Activated naive CD4-positive, alpha-beta T cell treated with anti-CD3 and anti-CD28 coated beads for 36 hours (primary cell): ENCODE results near the gene MIOX. TPM values are rescaled to one million over a fixed set of nuclear protein-coding genes. Genes with fewer than 3 reads are reported as not detected.

Source experiments
- CTCF ChIA-PET: fragments of 350-600 bp; sonication (Branson Sonifier 250); formaldehyde crosslinking; loops from one replicate; lab custom pipeline; 2021; ENCODE audit warnings: antibody characterized with exemption; lab: Charles Lee
- DNase-seq: peaks from one replicate; pipeline ENCODE4 v3.0.0-alpha.2; 2020
- H3K27ac Mint-ChIP-seq: one replicate; pipeline ENCODE4 v1.8.0; 2021; ENCODE audit warnings: mild to moderate bottlenecking, mixed read lengths
- H3K27me3 Mint-ChIP-seq: one replicate; pipeline ENCODE4 v1.8.0; 2021; ENCODE audit warnings: low read depth, mixed read lengths
- H3K36me3 Mint-ChIP-seq: one replicate; pipeline ENCODE4 v1.8.0; 2021; ENCODE audit warnings: low read depth, mixed read lengths
- H3K4me1 Mint-ChIP-seq: one replicate; pipeline ENCODE4 v1.8.0; 2021; ENCODE audit warnings: low read depth, mixed read lengths
- H3K4me3 Mint-ChIP-seq: one replicate; pipeline ENCODE4 v1.8.0; 2021; ENCODE audit warnings: mild to moderate bottlenecking, moderate library complexity, mixed read lengths
- H3K9me3 Mint-ChIP-seq: one replicate; pipeline ENCODE4 v1.8.0; 2021; ENCODE audit warnings: mixed read lengths
- intact Hi-C: fragments of 100-400 bp; cut with micrococcal nuclease; formaldehyde crosslinking; loops from one replicate; pipeline ENCODE4 v1.15.1; 2023
- total RNA-seq, 2 experiments: library from RNA; stranded (reverse); gene quantifications; one replicate each; pipeline ENCODE4 v1.2.3, GENCODE V29; 2021

Gene MIOX
- total RNA-seq, 2 experiments from 2014 or later, result 0.31 TPM; not detected in 1

DNA sequence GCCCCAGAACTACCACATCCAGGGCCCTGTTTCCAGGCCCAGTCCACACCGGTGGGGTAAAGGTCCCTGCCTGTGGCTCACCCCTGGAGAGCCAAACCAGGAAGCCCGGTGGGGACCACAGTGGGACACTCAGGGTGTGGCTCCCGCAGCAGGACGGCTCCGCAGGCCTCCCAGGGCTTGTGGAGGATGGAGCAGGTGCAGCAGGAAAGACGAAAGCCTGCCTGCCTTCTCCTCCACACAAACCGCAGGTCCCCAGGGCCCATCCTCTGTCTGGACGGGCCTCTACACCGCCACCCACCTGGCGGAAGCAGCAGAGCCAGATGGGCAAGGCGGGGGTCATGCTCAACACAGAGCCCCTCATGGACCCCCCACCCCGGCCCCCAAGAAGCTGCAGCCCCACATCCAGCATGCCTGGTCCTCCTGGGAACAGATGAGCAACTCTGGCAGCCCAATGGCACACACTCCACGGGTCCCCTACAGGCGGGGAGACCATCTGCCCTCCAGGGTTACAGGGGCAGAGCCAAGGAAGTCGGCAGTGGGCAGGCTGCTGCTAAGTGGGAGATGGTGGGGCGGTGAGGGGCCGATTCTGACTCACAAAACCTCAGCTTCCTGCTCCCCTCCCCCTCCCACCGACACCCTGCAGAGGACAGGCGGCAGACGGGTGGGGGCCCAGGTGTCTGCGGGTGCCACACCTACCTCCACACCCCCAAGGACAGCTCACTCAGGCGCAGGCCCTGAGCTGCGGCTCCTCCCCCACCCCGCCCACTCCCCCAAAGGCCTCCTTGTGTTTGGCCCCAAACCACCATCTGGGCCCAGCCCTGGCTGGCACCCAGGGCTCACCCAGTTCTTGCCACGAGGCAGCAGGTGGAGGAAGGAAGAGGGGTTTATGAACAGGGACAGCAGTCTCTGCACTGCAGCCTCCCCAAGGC, 17.0 kb upstream of the MIOX start:
- intact Hi-C loops, result loop anchor here (1.0 to 10.0 kb wide), 4 partner anchors 38 to 507 kb away; partner anchors contain the start of genes LMF2, PIM3 and TUBGCP6
- Mint-ChIP-seq H3K27me3 (no peaks in the 10 kb centered on the region), H3K27ac (peak overlapping the region; percentile 89), H3K36me3 (peaks cover 4% of the 10 kb centered on the region), H3K4me3 (peak overlapping the region; percentile 56), H3K9me3 (no peaks in the 10 kb centered on the region), H3K4me1 (peaks cover 58% of the 10 kb centered on the region)
- peak; percentile 97 for DNase-seq
- CTCF ChIA-PET, result interaction anchor here (0.7 to 2.0 kb wide), 4 partner anchors 10 to 64 kb away, joined by 3 to 11 read pairs (median 6); partner anchors contain the start of gene SCO2

GRCh38 chr22:50470491-50470890, 16.2 kb upstream of the MIOX start:
- DNase-seq, result no peak
- intact Hi-C loops, result loop anchor here (5.0 to 10.0 kb wide), 3 partner anchors 226 to 508 kb away; partner anchors contain the start of genes PIM3 and TUBGCP6
- Mint-ChIP-seq H3K4me1 (peaks cover 58% of the 10 kb centered on the region), H3K36me3 (peaks cover 4% of the 10 kb centered on the region), H3K9me3 (no peaks in the 10 kb centered on the region), H3K27ac (peak overlapping the region; percentile 89), H3K4me3 (peak overlapping the region; percentile 56), H3K27me3 (no peaks in the 10 kb centered on the region)
- CTCF ChIA-PET, result interaction anchor here (0.7 to 2.0 kb wide), 5 partner anchors 10 to 64 kb away, joined by 3 to 11 read pairs (median 4); partner anchors contain the start of gene SCO2

DNA sequence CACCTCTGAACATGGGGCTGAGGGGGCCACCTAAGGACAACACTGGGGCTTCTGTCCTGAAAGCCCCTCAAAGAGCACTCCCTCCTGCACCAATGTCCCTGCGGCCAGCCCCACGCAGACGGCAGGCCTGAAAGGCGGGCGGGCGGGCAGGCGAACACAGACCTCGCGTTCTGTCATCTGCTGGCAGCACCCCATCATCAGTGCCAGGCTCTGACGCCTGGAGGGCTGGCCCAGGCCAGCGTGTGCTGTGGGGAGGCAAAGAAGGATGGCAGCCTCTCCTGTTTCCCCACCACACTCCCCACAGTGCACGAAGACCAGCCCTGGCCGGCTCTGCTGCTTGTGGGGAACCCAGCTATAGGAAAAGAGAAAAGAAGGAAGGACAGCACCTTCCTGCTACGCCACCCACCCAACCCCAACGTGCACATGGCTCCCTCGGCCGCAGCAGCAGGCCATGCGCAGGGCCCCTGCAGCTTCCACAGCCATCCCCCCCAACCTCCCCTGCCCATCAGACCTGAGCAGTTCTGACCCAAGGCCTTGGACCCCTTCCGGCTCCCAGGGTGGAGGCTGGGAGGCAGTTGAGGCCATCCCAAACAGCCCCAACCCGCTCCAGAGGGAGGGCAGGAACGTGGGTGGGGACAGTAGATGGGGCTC, 15.3 kb upstream of the MIOX start:
- H3K9me3 Mint-ChIP-seq, result no peaks in the 10 kb centered on the region
- peak overlapping the region; percentile 56 for H3K4me3 Mint-ChIP-seq
- H3K4me1 Mint-ChIP-seq, result peaks cover 59% of the 10 kb centered on the region
- peak overlapping the region; percentile 89 for H3K27ac Mint-ChIP-seq
- H3K36me3 Mint-ChIP-seq, result peaks cover 4% of the 10 kb centered on the region
- CTCF ChIA-PET, result interaction anchor here (0.9 to 1.9 kb wide), 4 partner anchors 9 to 27 kb away, joined by 3 to 9 read pairs (median 4); no protein-coding TSS in a partner anchor
- no peak for DNase-seq
- intact Hi-C loops, result loop anchor here (5.0 to 10.0 kb wide), 3 partner anchors 227 to 509 kb away; partner anchors contain the start of genes PIM3 and TUBGCP6
- H3K27me3 Mint-ChIP-seq, result no peaks in the 10 kb centered on the region

DNA sequence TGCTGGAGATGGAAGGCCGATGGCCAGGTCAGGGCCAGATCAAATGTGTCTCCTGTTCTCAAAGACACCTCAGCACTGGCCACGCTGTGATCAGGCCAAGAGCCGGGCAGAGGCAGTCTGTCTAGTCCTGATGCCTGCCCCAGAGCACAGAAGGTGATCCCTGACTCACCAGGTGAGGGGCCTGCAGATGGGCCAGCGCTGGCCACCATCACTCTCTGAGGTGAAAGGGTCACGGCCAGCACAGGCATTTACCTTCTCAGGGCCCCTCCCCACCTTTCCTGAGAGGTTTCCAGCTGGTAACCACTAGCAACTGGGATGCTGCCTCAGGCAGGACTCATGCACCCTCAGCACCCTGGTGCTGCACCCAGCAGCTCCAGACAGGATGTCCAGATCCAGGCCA, 14.7 kb upstream of the MIOX start:
- Mint-ChIP-seq H3K4me3 (no peak overlapping the region), H3K36me3 (peaks cover under 1% of the 10 kb centered on the region), H3K9me3 (no peaks in the 10 kb centered on the region), H3K27ac (peak overlapping the region; percentile 89), H3K4me1 (peaks cover 60% of the 10 kb centered on the region), H3K27me3 (no peaks in the 10 kb centered on the region)
- CTCF ChIA-PET, result interaction anchor here (0.9 to 2.0 kb wide), 3 partner anchors 8 to 15 kb away, joined by 3 to 5 read pairs (median 4); no protein-coding TSS in a partner anchor
- intact Hi-C loops, result loop anchor here (5.0 to 10.0 kb wide), 3 partner anchors 227 to 510 kb away; partner anchors contain the start of genes PIM3 and TUBGCP6
- no peak for DNase-seq

- CTCF ChIA-PET, result interaction anchor here (0.8 to 2.0 kb wide), 7 partner anchors 10 to 222 kb away, joined by 3 to 5 read pairs (median 4); partner anchors contain the start of gene HDAC10
- intact Hi-C loops, result loop anchor here (1.0 to 10.0 kb wide), 4 partner anchors 147 to 511 kb away; partner anchors contain the start of genes PIM3 and TUBGCP6
- Mint-ChIP-seq H3K27me3 (no peaks in the 10 kb centered on the region), H3K36me3 (no peaks in the 10 kb centered on the region), H3K27ac (peak overlapping the region; percentile 87), H3K9me3 (no peaks in the 10 kb centered on the region), H3K4me1 (peaks cover 61% of the 10 kb centered on the region), H3K4me3 (peak overlapping the region; percentile 95)
- peak; percentile 68 for DNase-seq
Measured at GRCh38 chr22:50473088-50473487, 13.6 kb upstream of the MIOX start.

DNA sequence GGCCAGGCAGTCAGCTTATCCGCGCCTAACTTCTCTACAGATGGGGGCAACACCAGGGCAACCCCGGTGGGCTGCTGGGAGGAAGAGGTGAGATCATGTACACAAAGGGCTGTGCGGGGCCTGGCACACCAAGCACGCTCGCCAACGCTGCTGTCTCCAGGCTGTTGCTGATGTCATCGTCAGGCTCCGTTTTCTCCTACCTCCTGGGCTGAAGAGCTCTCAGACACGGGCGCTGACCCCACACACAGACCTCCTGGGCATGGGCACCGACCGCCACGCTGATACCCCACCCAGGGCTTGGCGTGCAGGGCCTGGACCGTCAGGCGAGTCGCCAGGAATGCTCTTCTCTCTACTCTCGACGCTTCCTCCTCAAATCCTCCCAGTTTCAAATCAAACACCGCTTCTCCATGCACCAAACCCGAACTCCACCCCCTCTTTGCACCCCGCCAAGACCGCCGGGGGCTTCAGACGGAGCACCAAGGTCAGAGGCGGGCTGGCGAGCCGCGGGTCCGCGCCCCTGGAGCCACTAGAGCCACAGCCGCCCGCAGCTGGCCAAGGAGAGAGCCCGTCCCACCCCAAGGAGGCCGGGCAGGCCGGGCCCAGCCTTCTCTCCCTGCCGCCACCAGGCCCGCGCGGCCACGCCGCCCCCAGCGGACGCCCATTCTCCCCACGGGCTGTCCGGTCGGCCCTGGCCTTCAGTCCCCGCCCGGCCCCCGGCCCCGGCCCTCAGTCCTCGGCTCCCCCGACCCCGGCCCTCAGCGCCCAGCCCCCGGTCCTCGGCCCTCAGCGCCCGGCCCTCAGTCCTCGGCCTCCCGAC, 12.6 kb upstream of the MIOX start:
- peak; percentile 64 for DNase-seq
- intact Hi-C loops, result loop anchor here (1.0 to 10.0 kb wide), 6 partner anchors 25 to 512 kb away; partner anchors contain the start of genes LMF2, PIM3 and TUBGCP6
- Mint-ChIP-seq H3K9me3 (no peaks in the 10 kb centered on the region), H3K4me1 (peaks cover 54% of the 10 kb centered on the region), H3K36me3 (no peaks in the 10 kb centered on the region), H3K4me3 (peak overlapping the region; percentile 95), H3K27me3 (no peaks in the 10 kb centered on the region), H3K27ac (peak overlapping the region; percentile 87)
- CTCF ChIA-PET, result interaction anchor here (1.0 to 2.0 kb wide), 6 partner anchors 9 to 223 kb away, joined by 3 to 5 read pairs (median 4); partner anchors contain the start of gene HDAC10

DNA sequence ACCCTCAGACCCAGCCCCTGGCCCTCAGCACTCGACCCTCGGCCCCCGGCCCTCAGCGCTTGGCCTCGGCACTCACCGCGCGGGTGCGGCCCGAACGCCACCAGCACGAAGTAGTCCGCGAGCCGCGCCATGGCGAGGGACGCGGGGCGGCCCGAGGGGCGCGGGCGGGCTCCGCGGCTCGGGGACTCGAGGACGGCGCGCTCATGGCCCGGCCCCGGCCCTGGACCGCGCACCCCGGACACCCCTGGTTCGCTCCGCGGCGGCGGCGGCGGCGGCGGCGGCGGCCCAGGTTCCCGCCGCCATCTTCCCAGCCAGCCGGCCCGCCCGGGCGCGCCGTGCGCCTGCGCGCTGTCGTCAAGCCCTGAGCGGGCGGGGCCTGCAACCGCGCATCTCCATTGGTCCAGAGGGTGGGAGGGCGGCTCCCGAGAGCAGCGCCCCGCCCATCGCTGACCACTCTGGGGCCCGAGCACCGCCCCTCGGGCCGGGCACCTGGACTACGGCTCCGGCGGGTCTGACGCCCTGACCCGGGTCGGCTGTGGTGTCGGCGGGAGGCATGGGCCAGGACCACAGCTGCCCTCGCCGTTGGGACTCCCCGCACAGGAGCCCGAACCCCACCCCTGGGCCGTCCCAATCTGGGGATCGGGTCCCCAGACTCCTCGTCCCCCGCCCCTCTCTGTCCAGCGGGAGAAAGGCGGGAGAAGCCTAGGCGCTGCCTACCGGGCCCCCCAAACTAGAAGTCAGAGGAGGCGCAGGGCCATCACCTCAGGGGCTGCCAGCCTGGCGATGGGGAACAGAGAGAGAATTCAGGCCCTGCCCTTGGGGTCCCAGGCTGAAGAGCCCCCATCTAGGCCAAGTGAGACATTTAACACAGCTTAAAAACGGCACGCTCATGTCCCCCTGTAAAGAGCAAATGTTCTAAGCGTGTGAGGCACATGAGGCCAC, 11.7 kb upstream of the MIOX start, which contains the start of gene SBF1:
TSS of gene SBF1 (minus strand) at position 326 of the 942 bp plus-strand sequence. CDS start at position 131, 195 bp downstream.
- Mint-ChIP-seq H3K36me3 (no peaks in the 10 kb centered on the region), H3K4me3 (peak within 1 kb of the TSS; percentile 95), H3K27me3 (peaks cover 4% of the 10 kb centered on the region), H3K9me3 (no peaks in the 10 kb centered on the region), H3K4me1 (peaks cover 45% of the 10 kb centered on the region), H3K27ac (peak within 1 kb of the TSS; percentile 87)
- intact Hi-C loops, result loop anchor here (2.0 to 10.0 kb wide), 5 partner anchors 24 to 513 kb away; partner anchors contain the start of genes LMF2, PIM3 and TUBGCP6
- DNase-seq, result peak; percentile 90
- CTCF ChIA-PET, result no interaction called here

DNA sequence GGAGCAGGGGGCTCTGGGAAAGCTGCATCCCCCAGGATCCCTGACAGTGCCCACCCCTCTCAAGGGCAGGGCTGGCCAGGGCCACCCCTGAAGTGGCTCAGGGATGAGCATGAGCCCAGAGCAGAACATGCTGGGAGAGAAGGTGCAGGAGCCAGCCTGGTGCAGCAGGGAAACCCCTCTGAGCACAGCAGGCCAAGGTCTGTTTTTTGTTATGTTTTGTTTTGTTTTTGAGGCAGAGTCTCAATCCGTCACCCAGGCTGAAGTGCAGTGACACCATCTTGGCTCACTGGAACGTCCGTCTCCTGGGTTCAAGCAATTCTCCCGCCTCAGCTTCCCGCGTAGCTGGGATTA, 11.0 kb upstream of the MIOX start:
- no peaks in the 10 kb centered on the region for H3K36me3 Mint-ChIP-seq
- H3K4me3 Mint-ChIP-seq, result peak overlapping the region; percentile 62
- no peak for DNase-seq
- intact Hi-C loops, result loop anchor here (2.0 to 10.0 kb wide), 3 partner anchors 23 to 231 kb away; partner anchors contain the start of genes LMF2 and TUBGCP6
- H3K4me1 Mint-ChIP-seq, result peaks cover 41% of the 10 kb centered on the region
- peaks cover 8% of the 10 kb centered on the region for H3K27me3 Mint-ChIP-seq
- CTCF ChIA-PET, result no interaction called here
- no peak overlapping the region for H3K27ac Mint-ChIP-seq
- no peaks in the 10 kb centered on the region for H3K9me3 Mint-ChIP-seq

DNA sequence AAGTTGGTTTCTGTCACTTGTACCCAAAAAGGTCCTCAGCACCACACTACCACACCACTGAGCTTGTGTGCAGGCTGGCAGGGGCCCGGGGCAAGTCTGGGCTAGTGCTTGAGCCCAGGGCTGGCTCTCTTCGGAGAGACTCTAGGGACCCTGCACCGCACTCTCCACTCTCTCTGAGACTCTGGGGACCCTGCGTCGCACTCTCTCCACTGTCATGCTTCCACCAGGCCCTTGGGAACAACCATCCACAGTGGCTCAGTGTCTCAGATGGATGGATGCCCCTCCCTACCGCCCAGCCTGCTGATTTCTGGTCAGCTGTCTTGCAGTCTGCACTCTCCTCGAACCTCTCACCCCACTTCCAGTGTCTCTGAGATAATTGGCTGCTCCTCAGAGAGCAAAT, 9.8 kb upstream of the MIOX start:
- H3K36me3 Mint-ChIP-seq, result no peaks in the 10 kb centered on the region
- peak overlapping the region; percentile 60 for H3K27ac Mint-ChIP-seq
- H3K9me3 Mint-ChIP-seq, result no peaks in the 10 kb centered on the region
- no peak overlapping the region for H3K4me3 Mint-ChIP-seq
- peaks cover 8% of the 10 kb centered on the region for H3K27me3 Mint-ChIP-seq
- H3K4me1 Mint-ChIP-seq, result peaks cover 28% of the 10 kb centered on the region
- intact Hi-C loops, result loop anchor here (10.0 kb wide), 1 partner anchor 232 kb away; the partner anchor contains the start of gene TUBGCP6
- DNase-seq, result no peak
- CTCF ChIA-PET, result interaction anchor here (0.6 kb wide), 1 partner anchor 49 kb away, joined by 4 read pairs; the partner anchor contains the start of gene SCO2

DNA sequence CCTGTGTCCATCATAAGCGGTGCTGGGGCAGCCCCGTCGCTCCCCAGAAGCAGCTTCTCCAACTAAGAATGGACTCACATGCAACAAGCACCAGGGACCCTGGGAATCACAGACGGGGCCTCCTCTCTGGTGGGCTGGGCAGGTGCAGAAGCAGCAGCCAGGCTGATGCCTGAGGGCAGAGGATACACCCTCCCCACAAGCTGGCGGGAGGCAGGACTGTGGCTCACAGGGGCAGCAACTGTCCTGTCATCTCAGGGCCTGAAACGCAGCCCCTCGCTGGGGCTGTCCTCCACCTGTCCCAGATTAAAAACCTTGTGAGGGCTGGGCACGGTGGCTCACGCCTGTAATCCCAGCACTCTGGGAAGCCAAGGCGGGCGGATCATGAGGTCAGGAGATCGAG, 8.7 kb upstream of the MIOX start:
- no peak overlapping the region for H3K27ac Mint-ChIP-seq
- DNase-seq, result no peak
- peaks cover 8% of the 10 kb centered on the region for H3K27me3 Mint-ChIP-seq
- no peaks in the 10 kb centered on the region for H3K36me3 Mint-ChIP-seq
- H3K4me3 Mint-ChIP-seq, result no peak overlapping the region
- CTCF ChIA-PET, result no interaction called here
- H3K9me3 Mint-ChIP-seq, result no peaks in the 10 kb centered on the region
- intact Hi-C loops, result loop anchor here (10.0 kb wide), 1 partner anchor 233 kb away; the partner anchor contains the start of gene TUBGCP6
- peaks cover 18% of the 10 kb centered on the region for H3K4me1 Mint-ChIP-seq
